GM12801 (cell line): ENCODE results near the gene ZNF506.

Experiments used
- CTCF ChIP-seq: IDR thresholded peaks from one replicate; pipeline ENCODE4 v1.5.1; 2011; ENCODE audit warnings: control low read depth; ENCODE audit not compliant: insufficient read length; ENCODE audit errors: extremely low read depth

Gene ZNF506

DNA sequence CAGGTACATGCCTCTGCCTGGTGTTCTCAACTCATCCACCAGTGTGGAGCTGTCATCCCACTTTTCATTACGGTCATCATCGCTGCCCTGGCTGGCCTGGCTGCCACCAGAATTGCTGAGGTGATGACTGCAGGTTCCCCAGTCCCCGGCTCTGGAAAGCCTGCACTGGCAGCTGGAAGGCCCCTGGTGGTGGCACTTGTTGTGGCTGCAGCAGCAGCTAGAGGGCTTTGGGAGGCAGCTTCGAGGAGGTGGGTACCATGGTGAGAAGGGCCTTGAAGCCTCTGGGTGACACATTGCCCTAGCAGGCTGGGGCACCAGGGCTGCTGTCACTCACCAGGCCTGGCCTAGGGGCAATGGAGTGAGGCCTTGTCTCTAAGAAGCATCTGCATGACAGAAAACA, 63.4 kb downstream of the ZNF506 start:
- no peak for TF ChIP-seq CTCF

DNA sequence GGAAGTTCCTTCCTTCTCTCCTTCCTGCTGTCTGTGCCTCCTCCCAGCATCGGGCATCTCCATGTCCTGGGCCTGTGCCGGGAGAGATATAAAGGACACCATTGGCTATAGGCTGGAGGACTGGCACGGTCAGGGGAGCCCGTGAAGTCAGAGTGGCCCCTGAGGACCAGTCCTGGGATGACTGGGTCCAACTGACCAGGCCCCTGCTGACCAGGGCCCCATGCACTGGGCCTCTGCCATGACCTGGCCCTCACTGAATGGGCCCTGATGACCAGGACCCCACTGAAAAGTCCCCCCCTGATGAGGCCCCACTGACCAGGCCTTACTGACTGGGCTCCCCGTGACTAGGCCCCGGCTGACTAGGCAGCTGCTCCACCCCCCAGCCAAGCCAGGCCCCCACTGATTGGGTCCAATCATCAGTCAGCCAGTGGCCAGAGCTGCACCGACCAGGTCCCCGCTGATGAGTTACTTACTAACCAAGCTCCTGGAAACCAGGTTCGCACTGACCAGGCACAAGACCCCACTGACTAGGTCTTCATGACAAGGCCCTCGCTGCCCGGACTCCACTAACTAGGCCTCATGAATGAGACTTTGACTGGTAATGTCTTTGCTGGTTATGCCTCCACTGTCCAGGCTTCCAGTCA, 68.7 kb downstream of the ZNF506 start:
- no peak for TF ChIP-seq CTCF

- TF ChIP-seq CTCF: no peak
Measured at GRCh38 chr19:19751846-19752245, 69.7 kb downstream of the ZNF506 start.

GRCh38 chr19:19750842-19751790, 70.4 kb downstream of the ZNF506 start:
- TF ChIP-seq CTCF: no peak

GRCh38 chr19:19749908-19750841, 71.4 kb downstream of the ZNF506 start:
- TF ChIP-seq CTCF: no peak

DNA sequence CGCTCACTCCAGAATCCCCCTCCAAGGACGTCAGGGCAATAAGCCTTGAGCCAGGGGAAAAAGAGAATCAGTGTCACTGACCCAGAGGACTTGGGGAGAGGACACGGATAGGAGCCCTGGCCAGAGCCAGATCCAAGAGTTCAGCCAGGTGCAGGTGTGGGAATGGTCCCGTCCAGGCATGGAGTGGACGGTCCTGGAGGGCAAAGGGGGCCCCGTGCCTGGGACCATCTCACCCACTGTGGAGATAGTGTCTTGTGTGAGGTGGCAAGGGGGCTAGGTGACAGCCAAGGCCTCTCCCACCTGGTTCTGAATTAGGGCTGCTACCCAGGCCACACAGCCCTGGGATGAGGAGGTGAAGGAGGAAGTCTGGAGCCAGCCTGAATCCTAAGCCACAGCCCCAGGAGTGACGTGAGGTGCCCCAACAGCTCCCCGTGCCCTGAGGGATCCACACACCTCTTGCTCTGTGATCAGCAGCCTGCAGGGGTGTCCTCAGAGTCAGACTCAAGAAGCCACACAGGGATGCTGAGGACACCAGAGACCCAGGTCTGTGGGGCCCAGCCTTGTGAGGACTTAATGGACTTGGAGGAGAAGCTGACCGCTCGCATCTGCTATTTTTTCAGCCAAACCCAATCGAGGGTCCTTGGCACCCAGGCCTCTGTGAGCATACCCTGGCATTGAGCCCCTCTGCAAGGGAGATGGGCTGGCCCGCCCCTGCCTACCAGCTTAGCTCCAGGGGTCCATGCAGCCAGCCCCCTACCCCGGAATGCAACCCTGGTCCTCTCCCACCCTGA, 72.2 kb downstream of the ZNF506 start:
- TF ChIP-seq CTCF: no peak
